HAP-1 (cell line): ENCODE measurements around the gene HTR5A.

Experiments
- DNase-seq, 2 experiments: peaks; one replicate each; pipeline ENCODE4 v3.0.0-alpha.2; 2016 to 2020; ENCODE audit warnings: low spot score in 2 of 2
- H3K27me3 ChIP-seq: fragments of 250-450 bp; sonication (Bioruptor Pico); 2 replicates; pipeline ENCODE4 v1.5.1; 2020; ENCODE audit warnings: low read depth, mild to moderate bottlenecking, moderate library complexity
- H3K36me3 ChIP-seq: fragments of 250-450 bp; sonication (Bioruptor Pico); replicated peaks from 2 replicates; pipeline ENCODE4 v1.5.1; 2020; ENCODE audit warnings: mild to moderate bottlenecking
- H3K4me1 ChIP-seq: fragments of 250-450 bp; sonication (Bioruptor Pico); 2 replicates; pipeline ENCODE4 v1.5.1; 2020; ENCODE audit warnings: mild to moderate bottlenecking
- H3K4me3 ChIP-seq: fragments of 250-450 bp; sonication (Bioruptor Pico); 2 replicates; pipeline ENCODE4 v1.5.1; 2020; ENCODE audit warnings: mild to moderate bottlenecking, moderate library complexity
- H3K9me3 ChIP-seq: fragments of 250-450 bp; sonication (Bioruptor Pico); 2 replicates; pipeline ENCODE4 v1.5.1; 2020; ENCODE audit warnings: mild to moderate bottlenecking, moderate library complexity
- in situ Hi-C: fragments of 300-500 bp; cut with MboI; formaldehyde crosslinking; loops from 3 replicates; pipeline ENCODE4 v1.14.3; 2020; ENCODE audit warnings: low sequenced_read_pairs, inconsistent platforms, mixed read lengths

HTR5A gene

DNA sequence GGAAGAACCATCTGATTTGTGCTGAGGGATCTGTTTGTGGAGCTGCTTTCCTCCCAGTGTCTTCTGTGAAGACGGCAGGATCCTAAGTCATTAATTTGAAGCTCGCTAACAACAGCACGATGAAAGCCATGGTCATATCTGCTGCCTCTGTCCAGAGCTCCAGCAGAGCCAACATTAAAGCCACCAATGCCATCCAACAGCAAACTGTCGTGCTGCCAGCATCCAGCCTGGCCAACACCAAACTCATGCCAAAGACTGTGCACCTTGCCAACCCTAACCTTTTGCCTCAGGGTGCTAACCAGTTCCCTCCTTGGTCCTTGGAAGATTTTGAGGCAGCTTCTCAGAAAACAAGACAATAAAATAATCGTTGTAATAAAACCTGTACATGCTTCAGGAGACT, 36.2 kb downstream of the HTR5A start:
- Histone ChIP-seq H3K9me3 (no peaks in the 10 kb centered on the region), H3K4me3 (no peak overlapping the region), H3K4me1 (no peaks in the 10 kb centered on the region), H3K27me3 (peaks cover 6% of the 10 kb centered on the region; the same call in 1 of the 2 replicates), H3K36me3 (no peaks in the 10 kb centered on the region)
- in situ Hi-C loops, result no loop called here
- no peak for DNase-seq

DNA sequence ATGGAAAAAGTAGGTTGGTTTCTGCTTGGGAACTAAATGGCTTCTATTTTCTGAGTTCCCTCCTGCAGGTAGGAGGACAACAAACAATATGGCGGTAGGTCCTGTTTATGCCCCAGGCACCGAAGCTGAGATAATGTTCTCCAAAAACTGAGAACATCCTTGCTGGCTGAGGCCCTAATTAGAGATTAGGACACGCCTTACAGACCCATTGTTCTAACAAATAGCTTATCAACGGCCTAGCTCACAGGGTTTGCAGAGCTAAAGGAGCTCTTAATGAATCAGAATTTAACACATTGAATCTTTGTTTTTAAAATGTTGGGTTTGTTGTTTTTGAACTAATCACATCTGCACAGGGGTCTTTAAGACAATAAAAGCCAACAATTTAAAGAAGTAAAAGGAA, 37.0 kb downstream of the HTR5A start:
- in situ Hi-C loops, result no loop called here
- H3K4me3 ChIP-seq, result no peak overlapping the region
- H3K36me3 ChIP-seq, result no peaks in the 10 kb centered on the region
- no peaks in the 10 kb centered on the region for H3K9me3 ChIP-seq
- DNase-seq, result no peak
- no peaks in the 10 kb centered on the region for H3K4me1 ChIP-seq
- H3K27me3 ChIP-seq, result peaks cover 6% of the 10 kb centered on the region

DNA sequence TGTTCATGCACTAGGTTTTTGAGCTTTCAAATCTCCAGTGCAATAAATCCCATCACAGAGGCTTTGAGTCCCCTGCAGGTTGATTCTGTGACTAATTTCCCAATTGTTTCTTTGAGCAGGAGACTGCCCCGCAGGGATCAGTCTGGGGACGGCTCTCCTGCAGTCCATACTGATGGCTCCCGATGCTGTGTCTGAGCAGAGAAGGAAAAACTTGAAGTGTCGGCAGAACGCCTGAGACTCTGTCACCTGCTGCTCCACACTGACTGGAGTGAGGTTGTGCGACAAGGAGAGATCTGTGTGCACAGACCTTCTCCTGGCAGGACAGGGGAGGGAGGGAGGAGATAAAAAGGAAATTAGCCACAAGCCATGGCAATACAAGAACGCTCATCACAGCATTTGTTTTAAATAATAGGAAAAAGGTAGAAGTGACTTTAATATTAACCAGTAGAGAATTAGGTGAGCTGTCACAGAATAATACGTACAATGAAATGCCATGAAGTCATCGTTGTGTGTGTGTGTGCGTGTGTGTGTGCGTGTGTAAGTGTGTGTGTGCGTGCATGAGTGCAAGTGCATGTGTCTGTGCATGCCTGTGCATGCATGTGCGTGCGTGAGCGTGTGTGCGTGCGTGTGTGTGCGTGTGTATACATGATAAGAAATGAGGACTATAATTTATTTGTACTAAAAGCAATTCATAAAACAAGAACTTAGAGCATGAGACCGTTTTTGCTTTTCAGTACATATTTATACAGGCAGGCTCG, 38.2 kb downstream of the HTR5A start:
- Histone ChIP-seq H3K27me3 (peaks cover 6% of the 10 kb centered on the region), H3K36me3 (no peaks in the 10 kb centered on the region), H3K4me3 (no peak overlapping the region), H3K4me1 (no peaks in the 10 kb centered on the region), H3K9me3 (no peaks in the 10 kb centered on the region)
- in situ Hi-C loops, result no loop called here
- DNase-seq, result no peak

DNA sequence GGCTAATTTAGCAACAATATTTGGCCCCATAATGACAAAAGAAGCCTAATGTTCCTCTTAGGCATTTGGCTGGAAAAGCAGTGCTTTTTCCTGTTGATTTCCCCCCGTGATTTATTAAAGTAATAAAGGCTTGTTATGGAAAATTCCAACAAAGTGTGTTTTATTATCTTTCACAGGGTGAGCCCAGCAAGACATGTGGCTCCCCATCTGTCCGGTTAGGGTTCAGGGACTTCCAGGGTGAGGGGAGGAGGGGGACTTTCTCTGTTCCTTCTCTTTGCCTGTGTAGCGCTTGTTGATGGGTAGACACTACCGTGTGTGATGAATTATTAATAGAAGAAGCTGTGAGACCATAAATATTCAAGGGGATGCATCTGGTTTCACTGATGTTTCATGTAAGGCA, 39.0 kb downstream of the HTR5A start:
- no peaks in the 10 kb centered on the region for H3K36me3 ChIP-seq
- no peaks in the 10 kb centered on the region for H3K9me3 ChIP-seq
- in situ Hi-C loops, result no loop called here
- no peaks in the 10 kb centered on the region for H3K4me1 ChIP-seq
- DNase-seq, result no peak
- H3K27me3 ChIP-seq, result peaks cover 6% of the 10 kb centered on the region
- H3K4me3 ChIP-seq, result no peak overlapping the region

DNA sequence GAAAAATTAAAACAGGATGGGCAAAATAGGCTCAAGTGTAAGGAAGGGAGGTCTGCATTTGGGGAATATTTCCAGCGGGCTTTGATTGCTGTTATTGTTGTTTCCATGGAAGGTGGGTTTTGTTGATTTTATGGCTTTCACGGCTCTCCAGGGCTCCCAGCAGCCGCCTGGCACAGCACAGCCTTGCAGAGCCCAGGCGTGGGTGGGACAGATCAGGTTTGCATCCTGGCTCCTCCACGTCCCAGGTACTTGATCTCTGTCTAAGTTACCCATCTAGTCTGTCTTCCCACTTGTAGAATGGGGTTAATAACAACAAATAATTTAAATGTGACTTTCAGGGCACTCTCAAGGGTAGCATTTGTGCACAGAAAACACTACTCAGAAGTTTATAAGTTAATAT, 45.2 kb downstream of the HTR5A start:
- Histone ChIP-seq H3K9me3 (no peaks in the 10 kb centered on the region), H3K36me3 (no peaks in the 10 kb centered on the region), H3K4me3 (no peak overlapping the region), H3K4me1 (no peaks in the 10 kb centered on the region), H3K27me3 (no peaks in the 10 kb centered on the region; the same call in 1 of the 2 replicates)
- in situ Hi-C loops, result no loop called here
- DNase-seq, result no peak

DNA sequence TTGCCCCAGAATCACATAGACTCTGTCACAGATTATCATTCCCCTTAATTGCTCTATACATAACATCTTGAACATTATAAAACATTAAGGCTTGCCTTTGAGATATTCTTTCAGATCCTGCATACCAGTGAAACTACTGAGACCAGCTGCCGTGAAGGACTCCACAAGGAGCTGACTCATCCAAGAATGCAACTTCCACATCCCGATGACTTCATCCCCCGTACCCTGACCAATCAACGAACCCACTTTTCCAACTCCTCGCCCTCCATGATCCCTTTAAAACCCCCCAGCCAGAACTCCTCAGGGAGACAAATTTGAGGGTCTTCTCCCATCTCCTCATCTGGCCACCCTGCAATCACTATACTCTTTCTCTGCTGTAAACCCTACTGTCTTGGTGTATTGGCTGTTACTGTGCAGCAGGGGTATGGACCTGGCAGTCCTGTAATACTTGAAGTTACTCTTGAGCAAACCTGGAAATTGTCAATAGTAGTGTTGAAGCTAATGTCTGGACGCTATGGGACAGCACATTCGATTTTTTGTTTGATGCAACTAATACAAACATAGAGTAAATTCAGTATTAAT, 49.8 kb downstream of the HTR5A start:
- DNase-seq, result no peak
- Histone ChIP-seq H3K4me1 (no peaks in the 10 kb centered on the region), H3K27me3 (no peaks in the 10 kb centered on the region), H3K4me3 (no peak overlapping the region), H3K36me3 (no peaks in the 10 kb centered on the region), H3K9me3 (no peaks in the 10 kb centered on the region)
- in situ Hi-C loops, result no loop called here

DNA sequence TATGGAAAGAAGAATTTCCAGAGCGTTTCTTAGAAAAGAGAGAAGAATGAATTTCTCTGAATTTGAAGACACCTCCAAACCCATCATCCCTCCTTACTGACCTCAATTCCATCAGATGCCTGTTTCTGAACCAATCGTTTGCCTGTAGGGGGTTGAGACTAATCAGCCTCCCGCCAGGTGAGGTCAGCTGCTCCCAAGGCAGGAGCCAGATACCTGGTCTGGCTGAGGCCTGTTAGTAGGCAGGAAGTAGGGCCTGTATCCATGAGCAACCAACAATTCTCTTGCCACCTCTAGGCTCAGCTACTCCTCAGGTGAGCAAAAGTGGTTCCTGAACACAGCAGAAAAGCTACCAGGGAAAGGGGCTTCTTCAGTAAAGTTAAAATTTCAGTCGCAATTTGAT, 50.3 kb downstream of the HTR5A start:
- no peaks in the 10 kb centered on the region for H3K9me3 ChIP-seq
- H3K4me1 ChIP-seq, result no peaks in the 10 kb centered on the region
- no peaks in the 10 kb centered on the region for H3K27me3 ChIP-seq
- no peak overlapping the region for H3K4me3 ChIP-seq
- in situ Hi-C loops, result no loop called here
- no peaks in the 10 kb centered on the region for H3K36me3 ChIP-seq
- DNase-seq, result no peak

DNA sequence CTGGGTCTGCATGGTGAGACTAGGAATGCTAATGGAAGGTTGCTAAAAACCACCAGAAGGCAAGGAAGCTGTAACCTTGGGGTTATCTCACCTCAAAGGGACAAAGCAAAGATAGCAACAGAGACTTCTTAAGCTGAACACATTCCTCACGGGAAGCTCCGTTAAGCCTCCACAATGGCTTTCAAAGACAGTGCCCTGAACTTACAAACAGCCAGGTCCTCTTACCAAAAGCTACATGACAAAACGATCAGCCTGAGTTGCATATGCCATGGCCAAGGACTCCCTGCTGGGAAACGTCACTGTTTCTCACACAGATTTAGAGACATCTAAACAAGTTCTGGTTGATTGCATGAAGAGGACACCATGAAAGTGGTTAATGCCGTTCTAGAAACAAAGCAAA, 52.7 kb downstream of the HTR5A start:
- Histone ChIP-seq H3K9me3 (no peaks in the 10 kb centered on the region), H3K4me1 (no peaks in the 10 kb centered on the region), H3K27me3 (no peaks in the 10 kb centered on the region), H3K36me3 (no peaks in the 10 kb centered on the region), H3K4me3 (no peak overlapping the region)
- in situ Hi-C loops, result no loop called here
- no peak for DNase-seq

DNA sequence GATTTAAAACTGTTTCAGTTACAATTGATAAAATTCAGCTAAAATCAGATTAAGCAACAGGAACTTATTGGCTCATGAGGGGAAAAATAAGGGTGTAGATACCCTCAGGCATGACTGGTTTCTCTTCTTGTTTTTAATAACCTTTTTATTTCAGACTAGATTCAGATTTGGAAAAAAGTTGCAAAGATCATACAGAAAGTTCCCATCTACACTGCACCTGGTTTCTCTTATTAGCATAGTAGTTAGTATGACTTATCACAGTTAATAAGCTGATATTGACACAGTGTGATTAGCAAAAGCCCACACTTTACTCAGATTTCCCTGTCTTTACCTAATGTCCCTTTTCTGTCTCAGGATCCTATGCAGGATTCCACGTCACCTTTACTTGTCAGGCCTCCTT, 53.3 kb downstream of the HTR5A start:
- DNase-seq, result no peak
- Histone ChIP-seq H3K4me1 (no peaks in the 10 kb centered on the region), H3K36me3 (no peaks in the 10 kb centered on the region), H3K9me3 (no peaks in the 10 kb centered on the region), H3K27me3 (no peaks in the 10 kb centered on the region), H3K4me3 (no peak overlapping the region)
- in situ Hi-C loops, result no loop called here

DNA sequence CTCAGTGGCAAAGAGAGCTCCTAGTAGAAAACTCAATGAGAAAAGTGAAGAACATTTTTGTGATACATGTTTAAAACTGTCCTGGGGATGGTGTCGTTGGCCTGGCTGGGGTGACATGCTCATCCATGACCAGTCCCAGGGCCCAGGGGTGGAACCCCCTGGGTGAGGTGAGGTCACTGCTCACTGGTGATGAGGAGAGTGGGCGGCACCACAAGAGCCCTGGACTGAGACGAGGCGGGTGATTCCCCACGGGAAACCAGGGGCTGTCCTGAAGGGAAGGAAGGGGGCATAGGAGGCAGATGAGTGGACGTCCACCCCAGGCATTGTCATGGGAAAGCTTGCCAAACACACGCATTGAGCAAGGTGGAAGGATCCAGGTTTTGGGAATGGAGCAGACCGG, 54.6 kb downstream of the HTR5A start:
- in situ Hi-C loops, result no loop called here
- no peaks in the 10 kb centered on the region for H3K9me3 ChIP-seq
- no peak overlapping the region for H3K4me3 ChIP-seq
- H3K36me3 ChIP-seq, result no peaks in the 10 kb centered on the region
- no peaks in the 10 kb centered on the region for H3K4me1 ChIP-seq
- no peak for DNase-seq
- no peaks in the 10 kb centered on the region for H3K27me3 ChIP-seq

DNA sequence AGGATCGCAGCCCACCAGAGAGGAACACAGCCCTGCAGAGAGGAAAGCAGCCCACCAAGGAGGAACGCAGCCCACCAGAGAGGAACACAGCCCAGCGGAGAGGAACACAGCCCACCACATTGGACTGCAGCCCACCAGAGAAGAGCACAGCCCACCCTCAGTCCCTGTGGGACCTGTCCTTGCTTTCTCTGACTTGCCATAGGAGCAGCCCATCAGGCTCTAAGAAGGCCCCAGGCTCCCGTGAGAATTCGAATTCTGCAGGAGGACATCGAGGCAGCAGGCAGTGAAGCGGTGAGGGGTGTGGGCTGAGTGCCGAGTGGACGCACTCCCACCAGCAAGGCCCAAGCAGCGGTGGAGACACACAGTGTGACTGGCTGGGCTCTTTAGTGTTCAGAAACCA, 59.1 kb downstream of the HTR5A start:
- Histone ChIP-seq H3K4me3 (no peak overlapping the region), H3K9me3 (no peaks in the 10 kb centered on the region), H3K4me1 (no peaks in the 10 kb centered on the region), H3K36me3 (no peaks in the 10 kb centered on the region), H3K27me3 (no peaks in the 10 kb centered on the region)
- DNase-seq, result no peak
- in situ Hi-C loops, result no loop called here

DNA sequence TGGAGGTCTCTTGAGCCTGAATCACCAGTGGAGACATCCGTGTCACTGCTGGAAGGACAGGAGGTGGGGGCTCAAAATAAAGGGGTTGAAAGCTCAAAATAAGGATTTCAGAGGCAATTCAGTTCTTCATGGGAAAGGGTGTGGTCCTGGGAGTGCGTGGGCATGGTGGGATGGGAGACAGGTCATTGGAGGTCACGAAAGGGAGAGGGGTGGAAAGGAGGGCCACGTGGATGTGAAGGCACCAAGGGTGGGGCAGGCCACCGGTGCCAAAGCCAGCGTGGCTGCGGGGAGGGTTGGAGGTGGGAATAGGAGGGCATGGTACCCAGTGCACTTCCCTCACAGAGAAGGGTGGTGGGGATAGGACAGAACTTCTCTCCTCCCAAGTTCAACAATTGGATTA, 59.7 kb downstream of the HTR5A start:
- Histone ChIP-seq H3K4me1 (no peaks in the 10 kb centered on the region), H3K4me3 (no peak overlapping the region), H3K36me3 (no peaks in the 10 kb centered on the region), H3K27me3 (no peaks in the 10 kb centered on the region), H3K9me3 (no peaks in the 10 kb centered on the region)
- in situ Hi-C loops, result no loop called here
- no peak for DNase-seq

DNA sequence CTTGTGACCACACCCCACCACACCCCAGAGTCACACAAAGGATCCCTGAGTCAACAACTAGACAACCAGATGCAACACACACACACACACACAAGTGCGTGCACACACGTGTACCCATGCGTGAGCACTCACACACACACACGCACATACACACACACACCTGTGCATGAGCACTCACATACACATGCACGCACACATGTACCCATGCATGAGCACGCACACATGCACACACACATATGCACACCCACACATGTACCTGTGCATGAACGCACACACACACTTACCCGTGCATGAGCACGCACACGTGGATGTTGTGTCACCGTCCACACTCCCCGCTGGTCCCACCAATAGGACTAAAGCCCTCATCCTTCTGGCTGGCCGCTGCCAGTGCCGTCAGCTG, 60.4 kb downstream of the HTR5A start:
- Histone ChIP-seq H3K36me3 (no peaks in the 10 kb centered on the region), H3K27me3 (no peaks in the 10 kb centered on the region), H3K9me3 (no peaks in the 10 kb centered on the region), H3K4me3 (no peak overlapping the region), H3K4me1 (no peaks in the 10 kb centered on the region)
- no peak for DNase-seq
- in situ Hi-C loops, result no loop called here

DNA sequence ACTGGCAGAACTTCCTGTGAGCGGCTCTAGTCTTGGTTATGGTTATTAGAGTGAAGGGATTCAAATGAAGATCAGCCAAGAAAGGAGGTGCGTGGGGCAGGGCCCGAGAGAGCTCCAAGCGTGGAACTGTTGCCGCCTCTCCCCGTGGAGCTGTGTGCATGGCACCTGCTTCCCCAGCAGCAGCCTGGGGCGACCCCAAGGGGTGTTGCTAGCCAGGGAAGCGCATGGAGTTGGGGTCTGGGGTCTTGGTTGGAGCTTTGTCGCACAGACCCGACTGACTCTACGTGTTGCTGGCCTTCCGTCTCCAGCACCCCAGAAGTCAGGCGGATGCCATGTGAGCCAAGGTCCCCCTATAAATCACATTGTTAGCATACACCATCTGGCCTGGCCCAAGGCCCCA, 61.0 kb downstream of the HTR5A start:
- in situ Hi-C loops, result no loop called here
- H3K4me1 ChIP-seq, result no peaks in the 10 kb centered on the region
- no peaks in the 10 kb centered on the region for H3K36me3 ChIP-seq
- no peak for DNase-seq
- H3K9me3 ChIP-seq, result no peaks in the 10 kb centered on the region
- no peaks in the 10 kb centered on the region for H3K27me3 ChIP-seq
- H3K4me3 ChIP-seq, result no peak overlapping the region

DNA sequence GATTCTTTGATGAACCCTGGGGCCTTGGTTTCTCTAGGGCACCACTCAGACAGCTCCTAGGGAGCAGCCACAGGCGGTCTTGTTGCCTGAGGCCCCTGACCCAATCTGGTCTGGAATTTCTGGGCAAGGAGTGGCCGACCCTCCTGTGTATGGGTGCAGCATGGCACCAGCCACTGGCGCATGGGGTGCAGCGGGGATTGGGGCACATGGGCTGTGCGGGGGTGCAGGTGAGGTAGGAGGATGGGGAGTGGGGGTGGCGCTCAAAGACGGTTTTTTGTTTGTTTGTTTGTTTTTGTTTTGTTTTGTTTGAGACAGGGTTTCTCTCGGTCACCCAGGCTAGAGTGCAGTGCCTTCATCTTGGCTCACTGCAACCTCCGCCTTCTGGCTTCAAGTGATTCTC, 62.3 kb downstream of the HTR5A start:
- no peak overlapping the region for H3K4me3 ChIP-seq
- H3K27me3 ChIP-seq, result no peaks in the 10 kb centered on the region
- H3K9me3 ChIP-seq, result no peaks in the 10 kb centered on the region
- H3K36me3 ChIP-seq, result no peaks in the 10 kb centered on the region
- DNase-seq, result no peak
- in situ Hi-C loops, result no loop called here
- H3K4me1 ChIP-seq, result no peaks in the 10 kb centered on the region
